HG03045 (cell line): ENCODE results near the gene PPP1CB.
"Not testable (repeated sequence)": the region's sequence is repeated elsewhere in the genome, so short reads cannot be mapped to it uniquely, and the experiment has no call there.

ENCODE experiments used
- ATAC-seq: cut with Tn5 transposase; IDR thresholded peaks from one replicate; pipeline ENCODE4 v1.9.1; 2021; ENCODE audit warnings: mild to moderate bottlenecking, moderate library complexity; ENCODE audit not compliant: unreplicated experiment

Gene PPP1CB

DNA sequence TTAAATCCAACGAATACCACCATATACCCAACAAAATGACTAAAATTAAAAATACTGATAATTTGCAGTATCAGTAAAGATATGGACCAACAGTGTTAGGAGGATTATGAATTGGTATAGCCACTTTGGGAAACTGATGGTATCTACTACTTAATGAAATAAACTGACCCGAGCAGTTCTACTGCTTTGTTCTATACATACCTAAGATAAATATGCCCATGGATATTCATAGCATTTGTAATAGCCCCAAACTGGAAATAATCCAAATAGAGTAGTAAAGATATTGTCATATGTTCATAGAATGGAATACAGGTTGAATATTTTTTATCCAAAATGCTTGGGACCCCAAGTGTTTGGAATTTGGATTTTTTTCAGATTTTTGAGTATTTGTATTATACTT lies 20.7 kb downstream of the PPP1CB start:
- ATAC-seq, result no peak

DNA sequence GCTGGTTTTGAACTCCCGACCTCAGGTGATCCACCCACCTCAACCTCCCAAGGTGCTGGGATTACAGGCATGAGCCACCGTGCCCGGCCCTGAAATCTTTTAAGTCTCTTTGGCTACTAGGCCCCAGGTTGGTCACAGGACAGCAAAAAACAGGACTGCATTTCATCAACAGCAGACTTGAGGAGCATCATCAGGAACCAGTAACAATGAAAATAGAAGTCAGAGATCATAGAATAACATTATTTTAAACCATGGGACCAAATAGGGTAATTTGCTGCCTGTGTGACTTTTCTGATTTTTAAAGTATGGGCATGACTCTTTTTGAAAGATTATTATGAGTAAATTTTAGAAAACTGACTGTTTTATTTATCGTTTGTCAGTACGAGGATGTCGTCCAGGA lies 24.8 kb downstream of the PPP1CB start:
- no peak for ATAC-seq

DNA sequence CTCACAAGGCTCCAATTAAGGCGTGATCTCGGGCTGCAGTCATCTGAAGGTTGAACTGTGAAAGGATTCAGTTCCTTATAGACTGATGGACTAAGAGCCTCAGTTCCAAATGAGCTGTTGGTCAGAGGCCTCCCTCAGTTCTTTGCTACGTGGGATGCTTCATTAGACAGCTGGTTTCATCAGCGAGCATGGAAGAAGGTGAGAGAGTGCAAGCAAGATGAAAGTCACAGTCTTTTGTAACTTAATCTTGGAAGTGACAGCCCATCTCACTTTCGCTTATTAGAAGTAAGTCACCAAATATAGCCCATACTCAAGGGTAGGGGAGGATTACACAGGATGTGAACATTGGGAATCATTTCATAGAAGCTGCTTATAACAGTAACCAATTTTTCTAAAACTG lies 26.8 kb downstream of the PPP1CB start:
- no peak for ATAC-seq

DNA sequence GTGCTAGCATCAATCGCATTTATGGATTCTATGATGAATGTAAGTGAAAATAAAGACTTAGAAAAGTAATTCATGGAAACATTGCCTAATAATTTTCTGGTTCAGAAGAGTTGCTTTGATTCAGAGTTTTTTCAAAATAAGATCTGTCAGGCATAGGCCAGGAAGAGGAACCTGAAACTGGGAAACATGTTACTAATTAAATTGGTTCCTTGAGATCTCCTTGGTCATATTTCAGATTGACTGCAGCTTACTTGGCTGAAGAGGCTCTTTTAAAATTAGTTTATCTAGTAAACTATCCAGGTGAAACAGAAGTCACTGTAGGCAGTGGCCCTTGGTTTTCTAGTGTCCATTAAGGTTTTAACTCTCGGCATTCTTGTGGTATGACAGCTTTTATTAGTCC lies 27.4 kb downstream of the PPP1CB start:
- no peak for ATAC-seq

DNA sequence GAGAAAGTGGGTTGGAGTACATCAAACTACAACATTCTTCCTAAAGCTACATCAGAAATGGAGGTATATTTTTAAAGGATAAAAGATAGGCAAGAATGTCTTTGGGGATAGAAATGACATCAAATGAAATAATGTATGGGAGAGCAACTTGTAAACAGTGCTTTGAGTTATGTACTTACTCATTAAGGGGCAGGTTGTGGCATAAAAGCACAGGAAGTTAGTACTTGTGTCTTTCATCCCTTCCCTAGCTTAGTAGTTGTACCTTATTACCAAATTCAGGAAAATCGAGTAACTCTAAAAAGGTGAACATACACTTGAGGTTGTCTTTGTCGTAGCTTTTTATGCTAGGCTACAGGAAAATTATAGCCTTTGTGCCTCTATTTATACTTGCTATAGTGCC lies 28.9 kb downstream of the PPP1CB start:
- no peak for ATAC-seq

DNA sequence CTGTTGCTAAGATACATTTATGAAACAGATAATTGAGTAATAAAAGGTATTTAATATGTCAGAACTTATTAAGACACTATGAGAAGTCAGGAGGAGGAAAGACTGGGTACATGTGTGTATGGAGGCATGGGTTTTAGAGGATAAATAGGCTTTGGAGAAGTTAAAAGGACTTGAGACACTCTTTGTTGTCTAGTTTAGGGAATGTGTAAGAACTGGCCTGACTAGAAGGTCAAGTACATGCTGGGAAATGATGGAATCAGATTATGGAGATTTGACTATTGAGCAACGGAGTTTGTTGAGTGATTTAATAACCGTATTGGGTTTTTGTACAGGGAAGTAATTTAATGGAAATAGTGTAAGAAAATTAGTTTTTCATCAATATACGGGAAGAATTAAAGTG lies 30.8 kb downstream of the PPP1CB start:
- no peak for ATAC-seq

DNA sequence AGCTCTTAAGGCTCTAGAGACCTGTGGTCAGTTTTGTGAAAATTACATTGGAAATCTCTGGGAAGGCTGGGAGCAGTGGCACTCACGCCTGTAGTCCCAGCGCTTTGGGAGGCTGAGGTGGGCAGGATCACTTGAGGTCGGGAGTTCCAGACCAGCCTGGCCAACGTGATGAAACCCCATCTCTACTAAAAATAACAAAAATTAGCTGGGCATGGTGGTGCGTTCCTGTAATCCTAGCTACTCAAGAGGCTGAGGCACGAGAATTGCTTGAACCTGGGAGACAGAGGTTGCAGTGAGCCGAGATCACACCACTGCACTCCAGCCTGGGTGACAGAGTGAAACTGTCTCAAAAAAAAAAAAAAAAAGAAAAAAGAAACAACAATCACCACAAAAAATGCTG lies 32.9 kb downstream of the PPP1CB start:
- not testable (repeated sequence) for ATAC-seq

DNA sequence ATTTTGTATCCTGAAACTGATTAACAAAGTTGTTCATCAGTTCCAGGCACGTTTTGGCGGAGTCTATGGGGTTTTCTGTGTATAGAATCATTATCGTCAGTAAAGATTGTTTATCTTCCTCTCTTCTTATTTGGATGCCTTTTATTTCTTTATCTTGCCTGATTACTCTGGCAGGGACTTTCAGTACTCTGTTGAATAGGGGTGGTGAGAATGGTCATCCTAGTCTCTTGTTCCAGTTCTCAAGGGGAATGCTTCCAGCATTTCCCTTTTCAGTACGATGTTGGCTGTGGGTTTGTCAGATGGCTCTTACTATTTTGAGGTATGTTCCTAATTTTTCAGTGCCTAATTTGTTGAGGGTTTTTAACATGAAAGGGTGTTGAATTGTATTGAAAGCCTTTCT lies 45.0 kb downstream of the PPP1CB start:
- no peak for ATAC-seq

DNA sequence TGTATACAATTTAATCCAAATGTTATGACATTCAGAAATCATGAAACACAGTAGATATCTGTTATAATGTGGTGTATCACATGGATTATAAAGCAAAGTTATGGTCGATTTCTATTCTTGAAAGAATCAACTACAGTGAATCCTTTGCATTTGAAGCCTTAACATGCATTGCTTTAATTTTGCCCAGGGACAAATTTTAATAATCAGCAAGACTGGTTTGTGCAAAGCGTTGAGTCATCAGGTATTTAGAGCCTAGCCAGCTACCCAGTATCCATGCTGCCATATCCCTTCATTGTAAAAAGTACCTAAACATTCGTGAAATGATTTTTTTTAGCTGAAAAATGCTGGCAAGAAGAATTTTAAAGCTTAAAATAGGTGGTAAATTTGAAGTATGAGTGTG lies 50.1 kb downstream of the PPP1CB start:
- ATAC-seq, result no peak

DNA sequence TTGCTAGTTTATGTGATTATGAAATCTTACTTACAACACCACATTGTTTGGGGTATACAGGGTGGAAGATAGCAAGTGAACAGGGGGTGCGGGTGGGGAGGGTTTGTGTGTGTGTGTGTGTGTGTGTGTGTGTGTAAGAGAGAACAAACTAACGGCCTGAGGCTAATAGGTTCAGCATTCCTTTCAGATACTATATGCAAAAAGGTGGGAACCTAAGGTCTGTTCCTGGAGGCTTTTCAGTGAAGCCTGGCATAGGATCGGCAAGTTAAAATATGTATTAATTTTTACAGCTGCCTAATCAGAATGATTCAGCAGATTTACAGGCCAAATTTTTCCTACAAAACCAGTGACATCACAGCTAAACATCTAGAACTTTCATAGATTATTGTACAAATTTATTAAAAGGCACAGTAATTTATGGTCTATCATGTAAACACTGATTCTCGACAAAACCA lies 51.4 kb downstream of the PPP1CB start:
- ATAC-seq, result no peak

DNA sequence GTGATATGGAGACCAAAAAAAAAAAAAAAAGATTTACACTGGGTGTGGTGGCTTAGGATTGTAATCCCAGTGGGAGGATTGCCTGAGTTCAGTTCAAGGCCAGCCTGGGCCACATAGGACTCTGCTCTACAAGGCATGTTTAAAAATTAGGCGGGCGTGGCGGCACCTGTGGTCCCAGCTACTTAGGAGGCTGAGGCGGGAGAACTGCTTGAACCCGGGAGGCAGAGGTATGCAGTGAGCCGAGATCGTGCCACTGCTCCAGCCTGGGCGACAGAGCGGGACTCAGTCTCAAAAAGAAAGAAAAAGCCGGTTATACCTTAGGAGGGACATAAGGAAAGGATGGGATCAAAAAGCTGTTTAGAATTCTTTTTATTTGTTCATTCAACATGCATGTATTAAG lies 58.3 kb downstream of the PPP1CB start:
- ATAC-seq, result no peak

DNA sequence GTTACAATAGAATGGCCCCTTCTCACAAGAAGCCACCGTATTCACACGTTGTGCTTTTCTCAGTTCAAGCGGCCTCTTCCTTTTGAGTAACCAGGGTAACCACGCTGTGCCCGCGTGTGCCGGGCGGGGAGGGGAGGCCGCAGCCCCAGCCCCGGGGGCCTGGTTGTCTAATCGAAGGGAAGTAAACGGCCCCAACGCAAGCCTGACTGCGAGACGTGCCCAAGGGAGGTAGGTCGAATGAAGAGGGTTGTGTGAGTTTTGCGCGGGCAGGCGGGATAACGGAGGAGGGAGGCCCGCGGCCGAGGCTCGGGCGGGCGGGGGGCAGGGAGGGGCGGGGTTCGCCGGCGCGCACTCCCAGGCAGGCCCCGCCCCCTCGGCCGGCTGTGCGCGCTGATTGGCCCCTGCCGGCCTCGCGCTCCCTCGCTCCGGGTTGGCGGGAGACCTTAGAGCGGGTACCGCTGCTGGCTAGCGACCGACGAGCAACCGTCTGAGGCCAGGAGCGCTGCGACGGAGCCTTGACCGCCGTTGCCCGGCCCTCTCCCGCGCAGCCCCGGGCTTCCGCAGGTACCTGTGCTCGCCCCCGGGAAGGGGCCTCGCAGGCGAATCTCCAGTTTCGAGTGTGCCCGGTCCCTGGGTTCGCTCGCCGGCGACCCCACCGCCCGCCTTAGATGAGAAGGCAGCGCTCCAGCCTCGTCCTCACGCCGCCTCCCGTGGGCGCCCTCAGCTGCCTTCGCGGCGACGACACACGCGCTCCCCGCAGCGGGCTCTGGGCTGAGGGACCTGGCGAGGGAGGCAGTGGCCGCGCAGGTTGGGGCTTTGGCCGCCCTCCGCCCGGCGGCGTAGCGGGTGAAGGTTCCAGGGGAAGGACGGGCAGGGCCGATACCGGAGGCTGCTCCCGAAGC lies 59.0 kb downstream of the PPP1CB start, which contains the start of gene SPDYA:
TSS of gene SPDYA (plus strand) at position 451 of the 902 bp plus-strand sequence. CDS start 5,181 bp downstream, outside the sequence.
- ATAC-seq, result peak; percentile 83

DNA sequence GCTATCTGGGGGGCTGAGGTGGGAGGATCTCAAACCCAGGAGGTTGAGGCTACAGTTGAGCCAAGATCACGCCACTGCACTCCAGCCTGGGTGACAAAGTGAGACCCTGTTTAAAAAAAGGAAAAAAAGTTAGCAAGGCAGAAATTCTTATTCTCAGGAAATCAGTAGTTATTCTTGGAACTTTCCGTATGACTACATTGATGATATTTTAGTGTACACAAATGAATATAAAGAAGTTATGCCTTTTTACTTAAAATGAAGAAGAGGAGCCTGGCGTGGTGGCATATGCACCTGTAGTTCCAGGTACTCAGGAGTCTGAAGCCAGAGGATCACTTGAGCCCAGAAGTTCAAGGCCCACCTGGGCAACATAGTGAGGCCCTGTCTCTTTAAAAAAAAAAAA lies 66.4 kb downstream of the PPP1CB start:
- ATAC-seq, result no peak

DNA sequence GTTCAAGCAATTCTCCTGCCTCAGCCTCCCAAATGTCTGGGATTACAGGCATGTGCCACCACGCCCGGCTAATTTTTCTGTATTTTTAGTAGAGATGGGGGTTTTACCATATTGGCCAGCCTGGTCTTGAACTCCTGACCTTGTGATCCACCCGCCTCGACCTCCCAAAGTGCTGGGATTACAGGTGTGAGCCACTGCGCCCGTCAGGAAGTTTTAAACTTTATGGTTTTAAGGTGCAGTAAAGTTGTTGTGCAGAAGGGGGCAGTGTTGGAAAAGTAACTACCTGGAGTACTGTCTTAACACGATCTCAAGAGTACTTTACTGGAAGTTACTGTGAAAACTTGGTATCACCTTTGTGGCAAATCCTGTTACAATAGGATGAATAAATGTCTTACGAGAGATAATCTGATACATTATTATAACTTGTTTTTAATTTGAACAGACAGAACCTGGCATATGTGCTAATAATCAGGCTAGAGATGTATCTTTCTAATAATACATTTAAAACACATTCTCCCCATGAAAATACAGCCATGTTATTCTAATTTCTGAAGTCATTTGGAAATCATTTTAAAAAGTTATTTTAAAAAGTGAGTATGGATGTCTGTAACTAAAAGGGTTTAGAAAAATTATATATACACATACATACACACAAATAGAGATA lies 69.8 kb downstream of the PPP1CB start:
- no peak for ATAC-seq

DNA sequence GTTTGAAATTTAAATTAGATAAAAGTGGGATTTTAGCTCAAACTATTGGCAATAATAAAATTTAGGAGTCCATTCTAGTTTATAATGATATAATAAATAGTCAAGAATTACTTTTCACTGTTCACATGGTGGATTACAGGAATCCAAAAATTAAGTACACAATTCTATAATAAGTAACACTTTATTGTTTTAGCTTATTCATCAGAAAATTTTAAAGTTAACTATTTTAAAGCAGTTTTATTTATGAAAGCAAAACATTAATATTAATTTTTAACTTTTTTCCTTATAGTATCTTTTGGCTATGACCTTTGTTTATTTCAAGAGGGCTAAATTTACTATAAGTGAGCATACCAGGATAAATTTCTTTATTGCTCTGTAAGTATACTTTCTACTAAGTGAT lies 70.4 kb downstream of the PPP1CB start:
- ATAC-seq, result no peak

DNA sequence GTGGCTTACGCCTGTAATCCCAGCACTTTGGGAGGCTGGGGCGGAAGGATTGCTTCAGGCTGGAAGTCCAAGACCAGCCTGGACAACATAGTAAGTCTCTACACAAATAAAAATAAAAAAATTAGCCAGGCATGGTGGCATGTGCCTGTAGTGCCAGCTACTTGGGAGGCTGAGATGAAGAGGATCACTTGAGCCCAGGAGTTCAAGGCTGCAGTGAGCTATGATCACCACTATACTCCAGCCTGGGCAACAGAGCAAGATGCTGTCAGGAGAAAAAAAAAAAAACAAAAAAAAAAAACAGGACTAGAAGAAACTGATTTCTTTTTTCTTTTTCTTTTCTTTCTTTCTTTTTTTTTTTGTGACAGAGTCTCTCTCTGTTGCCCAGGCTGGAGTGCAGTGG lies 72.6 kb downstream of the PPP1CB start:
- ATAC-seq, result no peak

DNA sequence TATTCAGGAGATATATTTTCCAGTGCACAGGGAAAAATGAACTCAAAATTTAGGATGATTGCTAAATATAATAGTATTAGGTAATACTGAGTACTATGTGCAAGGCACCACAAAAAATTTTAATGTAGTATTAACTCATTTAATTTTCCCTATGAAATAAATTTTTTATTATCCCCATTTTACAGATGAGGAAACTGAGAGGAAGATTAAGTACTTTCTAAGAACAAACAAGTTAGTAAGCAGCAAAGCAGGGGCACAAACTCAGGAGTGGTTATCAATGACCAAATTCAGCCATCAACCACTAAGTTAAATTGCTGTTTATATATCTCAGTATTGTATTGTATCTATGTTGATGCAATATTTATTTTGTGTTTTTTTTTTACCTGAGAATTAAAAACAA lies 73.2 kb downstream of the PPP1CB start:
- no peak for ATAC-seq

DNA sequence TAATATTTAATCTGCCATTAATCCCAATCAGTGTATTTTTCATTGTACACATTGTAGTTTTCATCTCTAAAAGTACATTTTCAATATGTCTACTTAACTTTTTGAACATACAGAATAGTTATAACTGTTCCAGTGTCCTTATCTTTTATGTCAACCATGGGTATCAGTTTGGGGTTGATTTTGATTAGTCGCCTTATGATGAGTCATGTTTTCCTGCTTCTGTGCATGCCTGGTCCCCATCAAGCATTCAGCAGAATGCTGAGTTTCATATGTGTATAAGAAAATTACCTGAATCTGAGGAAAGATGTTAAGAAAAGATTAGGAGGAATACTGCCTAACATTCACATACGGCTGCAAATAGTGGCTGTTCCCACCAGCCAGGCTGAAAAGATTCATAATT lies 76.8 kb downstream of the PPP1CB start:
- ATAC-seq, result no peak

DNA sequence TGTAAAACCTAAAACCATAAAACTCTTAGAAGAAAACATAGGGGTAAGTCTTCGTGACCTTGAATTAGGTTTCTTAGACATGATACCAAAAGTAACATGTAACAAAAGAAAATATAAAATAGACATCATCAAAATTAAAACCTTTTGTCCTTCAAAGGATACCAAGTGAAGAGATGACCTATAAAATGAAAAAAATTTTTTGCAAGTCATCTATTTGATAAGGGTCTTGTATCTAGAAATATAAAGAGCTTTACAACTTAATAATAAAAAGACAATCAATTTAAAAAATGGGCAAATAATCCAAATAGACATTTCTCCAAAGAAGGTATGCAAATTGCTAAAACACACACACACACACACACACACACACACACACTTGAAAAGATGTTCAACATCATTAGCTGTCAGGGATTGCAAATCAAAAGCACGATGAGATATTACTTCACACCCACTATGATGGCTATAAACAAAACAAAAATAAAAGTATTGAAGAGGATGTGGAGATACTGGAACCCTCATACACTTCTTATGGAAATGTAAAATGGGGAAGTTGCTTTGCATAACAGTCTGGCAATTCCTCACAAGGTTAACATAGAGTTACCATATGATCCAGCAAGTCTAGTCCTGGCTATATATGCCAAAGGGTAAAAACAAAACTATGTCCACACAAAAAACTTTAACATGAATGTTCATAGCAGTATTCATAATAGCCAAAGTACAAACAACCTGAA lies 82.3 kb downstream of the PPP1CB start:
- ATAC-seq, result no peak

DNA sequence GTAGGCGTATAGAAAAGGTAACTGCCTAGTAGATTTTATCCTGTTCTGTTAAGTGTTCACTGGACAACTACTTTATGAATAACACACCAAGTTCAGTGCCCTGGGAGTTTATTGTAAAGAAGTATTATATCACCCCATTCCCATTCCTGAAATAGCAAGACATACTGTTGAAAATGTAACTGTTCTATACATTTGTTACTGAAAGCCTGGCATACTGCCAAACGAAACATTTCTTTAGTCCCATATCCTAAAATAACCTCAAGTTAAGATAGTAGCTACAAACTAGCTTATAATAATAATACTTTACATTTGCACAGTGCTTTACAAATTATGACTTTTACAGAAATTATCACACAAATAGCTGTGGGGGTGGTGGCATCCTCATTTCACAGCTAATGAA lies 84.2 kb downstream of the PPP1CB start:
- ATAC-seq, result no peak

DNA sequence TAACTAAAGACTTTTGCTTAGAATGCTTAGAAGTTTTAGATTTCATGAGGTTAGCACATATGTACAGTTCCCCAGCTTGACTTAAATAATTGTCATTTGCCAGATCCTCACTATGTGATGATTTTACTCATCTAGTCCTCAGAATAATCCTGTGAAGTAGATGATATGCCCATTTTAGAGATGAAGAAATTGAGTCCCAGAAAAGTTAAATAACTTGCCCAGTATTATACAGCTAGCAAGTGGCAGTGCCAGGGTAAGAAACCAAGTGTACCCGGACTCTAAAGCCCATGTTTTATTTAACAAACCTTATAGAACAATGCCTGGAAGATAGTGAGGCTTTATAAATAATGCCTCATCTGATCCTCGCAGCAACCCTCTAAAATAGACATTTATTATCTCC lies 87.3 kb downstream of the PPP1CB start:
- no peak for ATAC-seq

DNA sequence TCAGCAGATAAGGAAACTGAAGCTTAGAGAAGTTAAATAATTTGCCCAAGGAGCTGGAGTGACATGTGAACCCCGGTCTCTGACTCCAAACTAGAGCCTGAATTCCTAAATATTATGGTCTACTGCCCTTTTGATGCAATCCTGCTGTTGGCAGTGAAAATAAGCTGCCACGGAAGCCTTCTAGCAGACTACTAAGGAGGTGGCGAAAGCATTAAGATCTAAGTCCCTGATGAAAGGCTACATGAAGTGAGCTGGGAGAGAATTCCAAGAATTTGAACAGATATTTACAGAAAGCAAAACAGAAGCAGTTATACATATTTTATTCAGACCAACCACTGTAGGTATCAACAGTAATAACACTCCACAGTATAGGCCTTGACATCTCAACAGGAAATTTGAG lies 90.4 kb downstream of the PPP1CB start:
- ATAC-seq, result no peak
